Hematopoietic multipotent progenitor cell (in vitro differentiated cells): ENCODE results near the gene GHITM. TPM values are rescaled to one million over a fixed set of nuclear protein-coding genes. Genes with fewer than 3 reads are reported as not detected.
A peak's percentile ranks its signal among the peaks of the same experiment; 100 is the strongest.
"Not testable (repeated sequence)": the region's sequence is repeated elsewhere in the genome, so short reads cannot be mapped to it uniquely, and the experiment has no call there.

Source experiments
- DNase-seq, 3 donors: peaks; one replicate each; pipeline ENCODE4 v3.0.0-alpha.2; 2011 to 2015; ENCODE audit warnings: low read depth in 2 of 3, low spot score in 2 of 3
- total RNA-seq: library from RNA; depleted of rRNA; stranded (reverse); fragments of >200 nt; gene quantifications from one replicate; pipeline ENCODE4 v1.2.3, GENCODE V29; 2012

Gene GHITM
- total RNA-seq, 1 donor = 85.6 TPM

GRCh38 chr10:84173501-84173929 lies 34.2 kb downstream of the GHITM start, which contains the start of gene GPR15LG:
Gene GPR15LG, plus strand, starts transcription at chr10:84173801. Its CDS starts 51 bp downstream, at chr10:84173852.
- no peak for DNase-seq

- DNase-seq = no peak
Observed at GRCh38 chr10:84175436-84175835, 36.1 kb downstream of the GHITM start.

DNA sequence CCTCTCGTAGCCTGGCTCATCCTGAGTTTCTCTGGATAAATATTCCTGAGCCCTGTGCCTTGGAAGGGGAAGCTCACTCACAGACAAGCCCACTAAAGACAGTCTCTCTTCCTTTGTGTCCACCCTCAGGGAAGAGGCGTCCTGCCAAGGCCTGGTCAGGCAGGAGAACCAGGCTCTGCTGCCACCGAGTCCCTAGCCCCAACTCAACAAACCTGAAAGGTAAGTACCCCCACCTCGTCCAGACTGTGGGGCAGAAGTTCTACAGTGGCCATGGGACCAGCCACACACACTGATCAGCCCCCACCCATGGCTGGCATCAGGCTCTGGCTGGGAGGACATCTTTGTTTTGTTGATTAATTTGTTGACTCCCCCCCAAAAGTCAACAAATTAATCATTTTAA lies 37.0 kb downstream of the GHITM start:
- no peak for DNase-seq

GRCh38 chr10:84176836-84177474 lies 37.6 kb downstream of the GHITM start:
- DNase-seq = no peak

- DNase-seq = peak in 2 of 3 donors; percentile 26 to 67
Observed at GRCh38 chr10:84177541-84178141, 38.3 kb downstream of the GHITM start.

GRCh38 chr10:84178160-84178609 lies 38.9 kb downstream of the GHITM start:
- DNase-seq = no peak

GRCh38 chr10:84179059-84179710 lies 39.9 kb downstream of the GHITM start:
- peak in 1 of 3 donors; percentile 39 for DNase-seq

GRCh38 chr10:84180386-84180785 lies 41.1 kb downstream of the GHITM start:
- not testable (repeated sequence) for DNase-seq

DNA sequence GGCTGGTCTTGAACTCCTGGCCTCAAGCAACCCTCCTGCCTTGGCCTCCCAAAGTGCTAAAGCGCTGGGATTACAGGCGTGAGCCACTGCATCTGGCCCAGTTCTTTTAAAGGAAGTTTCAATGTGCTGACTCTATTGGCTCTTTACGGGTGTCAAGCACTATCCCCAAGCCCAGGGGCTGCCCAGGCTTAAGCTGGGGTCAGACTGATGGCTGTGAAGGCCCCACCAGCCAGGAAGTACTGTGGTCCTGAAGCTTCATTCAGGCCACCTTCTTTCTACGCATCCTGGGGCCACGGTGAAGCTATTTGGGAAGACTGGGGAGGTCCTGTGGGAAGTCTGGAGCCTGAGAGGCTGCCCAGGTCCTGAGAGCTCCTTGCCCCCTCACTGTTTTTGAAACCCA lies 42.3 kb downstream of the GHITM start:
- no peak for DNase-seq

DNA sequence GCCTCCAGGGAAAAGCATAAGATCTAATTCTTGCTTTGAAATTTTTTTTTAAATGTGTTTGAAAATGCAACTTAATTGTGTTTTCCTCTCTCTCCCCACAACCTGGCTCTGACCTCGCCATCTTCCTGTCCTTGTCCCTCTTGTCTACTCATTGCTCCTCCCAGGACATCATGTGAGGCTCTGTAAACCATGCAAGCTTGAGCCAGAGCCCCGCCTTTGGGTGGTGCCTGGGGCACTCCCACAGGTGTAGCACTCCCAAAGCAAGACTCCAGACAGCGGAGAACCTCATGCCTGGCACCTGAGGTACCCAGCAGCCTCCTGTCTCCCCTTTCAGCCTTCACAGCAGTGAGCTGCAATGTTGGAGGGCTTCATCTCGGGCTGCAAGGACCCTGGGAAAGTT lies 45.2 kb downstream of the GHITM start:
- no peak for DNase-seq

- DNase-seq = no peak
Observed at GRCh38 chr10:84185526-84186175, 46.3 kb downstream of the GHITM start.

DNA sequence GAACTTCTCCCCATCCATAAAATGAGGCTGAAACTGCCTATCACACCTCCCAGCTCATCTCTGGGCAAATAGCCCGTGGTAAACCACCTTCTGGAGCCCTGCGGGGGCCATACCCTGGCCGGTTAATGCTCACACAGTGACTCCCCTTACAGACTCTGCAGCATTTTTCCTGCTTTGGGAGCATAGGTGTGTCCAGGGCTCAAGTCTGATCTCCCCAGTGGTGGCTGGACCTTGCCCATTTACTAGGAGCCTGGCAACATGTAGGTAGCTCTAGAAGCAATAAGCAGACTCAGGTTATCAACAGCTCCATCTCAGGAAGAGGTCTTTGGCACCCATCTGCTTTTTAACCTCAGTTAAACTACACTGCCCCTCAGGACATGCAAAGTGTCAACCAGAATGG lies 49.5 kb downstream of the GHITM start:
- no peak for DNase-seq

DNA sequence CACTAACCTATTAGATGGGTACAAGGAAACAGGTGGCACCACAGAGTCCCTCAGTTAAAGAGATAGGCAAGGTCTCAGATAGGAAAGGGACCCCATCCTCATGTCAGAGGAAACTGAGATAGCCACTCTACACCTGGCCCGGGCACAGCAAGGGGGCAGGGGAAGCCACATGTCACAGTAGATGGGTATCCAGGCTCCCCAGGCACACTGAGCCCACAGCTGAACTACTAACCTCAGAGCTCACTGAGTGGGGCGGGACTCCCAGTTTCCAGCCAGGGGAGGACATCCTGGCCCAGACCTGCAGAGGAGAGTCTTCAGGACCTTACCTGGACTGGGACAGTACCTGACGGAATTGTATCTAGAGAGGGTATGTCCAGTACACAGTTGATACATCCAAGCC lies 51.3 kb downstream of the GHITM start:
- no peak for DNase-seq

DNA sequence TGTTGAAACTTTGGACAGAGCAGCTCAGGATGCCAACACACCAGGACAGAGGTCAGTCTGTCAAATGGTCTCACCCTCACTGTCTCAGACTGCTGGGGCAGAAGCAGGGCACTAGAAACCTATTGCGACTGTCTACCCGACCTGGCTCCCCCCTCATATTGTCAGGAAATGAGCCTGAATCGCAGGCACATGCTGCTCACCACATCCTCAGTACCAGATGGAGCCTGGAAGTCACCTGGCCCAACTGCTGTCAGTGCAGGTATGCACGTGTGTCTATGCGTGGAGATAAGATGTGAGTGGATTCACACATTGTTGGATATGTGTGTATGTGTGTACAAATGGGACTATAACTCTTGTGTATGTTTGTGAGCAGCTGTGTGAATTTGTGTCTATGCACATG lies 51.8 kb downstream of the GHITM start:
- no peak for DNase-seq

DNA sequence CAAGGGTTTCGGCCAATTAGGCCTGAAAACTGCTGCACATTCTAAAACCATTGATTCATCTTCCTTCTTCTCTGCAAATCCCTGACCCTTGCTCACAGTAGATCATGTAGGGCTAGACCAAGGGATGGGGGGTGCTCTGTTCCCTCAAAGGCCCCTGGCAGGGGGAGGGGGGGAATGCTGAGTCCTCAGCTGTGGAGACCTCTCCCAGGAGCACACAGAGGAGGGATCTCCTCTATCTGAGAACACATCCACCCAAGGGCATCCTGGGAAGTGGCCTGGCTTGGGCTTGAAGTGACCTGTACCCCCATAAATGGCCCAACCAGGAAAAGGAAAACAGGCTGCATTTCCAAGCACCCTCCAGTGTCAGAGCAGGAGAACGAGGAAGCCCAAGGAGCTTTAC lies 54.0 kb downstream of the GHITM start:
- no peak for DNase-seq

DNA sequence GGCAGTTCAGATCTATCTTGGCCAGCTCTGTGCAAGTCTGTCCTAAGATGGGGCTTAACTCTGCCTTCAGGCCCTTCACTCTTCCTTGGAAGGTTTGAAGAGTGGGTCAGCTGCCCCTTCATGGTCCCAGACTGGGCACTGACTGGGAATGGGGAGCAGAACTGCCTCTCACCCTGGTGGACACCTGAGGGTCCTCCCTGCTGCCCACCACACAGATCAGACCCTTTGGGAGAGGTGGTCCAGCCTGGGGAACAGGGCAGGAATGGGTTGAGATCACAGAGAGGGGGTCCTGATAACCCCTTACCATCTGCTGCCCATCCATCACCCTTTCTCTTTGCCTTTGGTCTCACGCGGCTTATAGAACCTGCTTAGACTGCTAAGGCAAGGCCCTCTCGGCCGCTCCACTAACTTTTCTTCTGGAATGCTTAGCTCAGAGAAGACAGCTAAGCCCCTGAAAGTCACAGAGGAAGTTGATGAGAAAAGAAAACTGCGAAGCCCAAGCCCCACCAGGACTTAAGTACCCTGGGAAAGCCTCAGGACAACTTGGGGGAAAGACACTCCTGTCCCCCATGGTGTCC lies 54.6 kb downstream of the GHITM start:
- peak in 1 of 3 donors; percentile 11 for DNase-seq

DNA sequence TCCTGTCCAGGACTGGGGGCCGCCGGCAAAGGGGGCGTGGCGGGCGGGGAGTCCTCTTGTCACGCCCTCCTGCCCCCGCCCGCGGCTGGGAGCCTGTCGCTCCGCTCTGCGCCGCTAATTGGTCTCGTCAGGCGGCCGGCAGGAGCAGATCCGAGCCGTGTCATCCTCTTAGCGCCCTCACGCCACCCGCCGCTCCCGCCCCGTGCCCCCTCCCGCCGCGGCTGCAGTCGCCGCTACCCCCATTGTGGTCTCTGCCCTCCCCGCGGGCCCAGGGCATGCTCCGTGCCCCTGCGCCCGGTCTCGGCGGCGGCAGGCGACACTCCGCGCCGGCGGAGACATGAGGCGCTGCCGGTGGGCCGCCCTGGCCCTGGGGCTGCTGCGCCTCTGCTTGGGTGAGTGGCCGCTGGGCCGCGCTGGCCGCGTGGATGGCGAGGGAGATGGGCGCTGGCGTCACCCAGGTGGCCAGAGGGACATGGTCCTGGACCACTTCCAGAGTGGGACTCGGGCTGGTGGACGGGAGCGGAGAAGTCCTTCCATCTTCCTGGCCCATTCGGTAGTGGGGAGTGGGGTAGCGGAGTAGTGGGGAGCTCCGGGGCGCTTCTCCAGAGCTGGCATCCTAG lies 55.2 kb downstream of the GHITM start, which contains the start of gene CDHR1:
Gene CDHR1 (plus strand): TSS at position 114 of the 620 bp plus-strand sequence. CDS start 224 bp downstream, at position 338.
- DNase-seq = peak in 2 of 3 donors; percentile 39 to 47

DNA sequence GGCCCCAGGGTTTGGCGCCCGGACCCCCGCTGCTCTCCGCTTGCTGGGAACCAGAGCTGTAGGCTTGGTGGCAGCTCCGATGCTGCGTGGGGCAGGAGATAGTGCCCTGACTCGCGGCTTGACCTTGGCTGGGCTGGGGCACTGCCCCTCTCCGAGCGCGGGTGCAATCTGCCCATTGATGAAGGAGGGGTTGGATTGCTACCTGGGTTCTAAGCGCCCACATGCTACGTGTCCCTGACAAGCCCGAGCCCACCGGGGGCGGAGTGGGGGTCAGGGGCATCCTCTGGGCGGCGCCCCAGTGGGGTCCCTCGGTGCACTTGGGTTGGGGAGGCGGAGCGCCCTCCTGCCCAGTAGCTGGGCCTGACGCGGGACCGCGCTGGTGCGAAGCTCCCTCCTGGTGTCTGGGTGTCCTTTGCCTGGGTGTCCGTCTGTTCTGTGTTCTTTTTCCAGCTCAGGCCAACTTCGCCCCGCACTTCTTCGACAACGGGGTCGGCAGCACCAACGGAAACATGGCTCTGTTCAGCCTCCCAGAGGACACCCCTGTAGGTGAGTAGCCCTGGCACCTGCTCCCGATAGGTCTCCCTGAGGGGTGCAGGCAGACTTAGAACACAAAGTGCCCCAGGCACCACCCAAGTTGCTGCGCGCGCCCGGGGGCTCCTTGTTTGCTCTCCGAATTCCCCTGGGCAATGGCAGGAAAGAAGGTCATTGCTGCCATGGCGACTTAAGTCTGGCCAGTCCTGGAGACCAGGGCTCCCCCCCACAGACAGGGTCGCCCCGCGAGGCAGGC lies 55.9 kb downstream of the GHITM start:
- DNase-seq = no peak

- DNase-seq = peak in 1 of 3 donors; percentile 24
Observed at GRCh38 chr10:84196083-84196482, 56.8 kb downstream of the GHITM start.

DNA sequence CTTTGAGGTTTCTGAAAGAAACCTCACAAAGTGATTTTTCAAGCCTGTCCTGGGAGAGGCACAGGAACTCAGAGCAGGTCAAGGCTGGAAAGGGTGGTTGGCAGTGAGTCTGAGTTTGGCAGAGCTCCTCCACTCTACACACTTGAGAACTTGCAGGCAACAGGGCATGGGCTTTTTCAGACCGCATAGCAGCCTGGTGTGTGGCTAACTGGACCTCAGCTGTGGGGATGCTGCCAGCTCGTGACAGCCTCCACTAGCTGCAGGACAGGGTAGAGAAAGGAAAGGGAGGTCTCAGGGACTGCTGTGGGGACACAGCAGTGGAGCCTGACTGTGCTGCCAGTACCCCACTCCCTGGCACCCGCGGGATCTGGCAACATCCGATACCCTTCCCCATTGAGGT lies 57.6 kb downstream of the GHITM start:
- no peak for DNase-seq
